IgD-negative memory B cell (primary cell): ENCODE measurements around the gene FGF10. TPM values are rescaled to one million over a fixed set of nuclear protein-coding genes. Genes with fewer than 3 reads are reported as not detected.

ENCODE experiments used
- H3K27ac Mint-ChIP-seq, 3 donors: one replicate each; pipeline ENCODE4 v1.8.0; 2020 to 2022; ENCODE audit warnings: mild to moderate bottlenecking in 3 of 3, mixed read lengths in 3 of 3, moderate library complexity in 1 of 3
- H3K27me3 Mint-ChIP-seq: one replicate; pipeline ENCODE4 v1.8.0; 2021; ENCODE audit warnings: mixed read lengths
- H3K36me3 Mint-ChIP-seq: one replicate; pipeline ENCODE4 v1.8.0; 2020; ENCODE audit warnings: mild to moderate bottlenecking, mixed read lengths
- H3K4me1 Mint-ChIP-seq, 3 donors: one replicate each; pipeline ENCODE4 v1.8.0; 2020 to 2022; ENCODE audit warnings: mixed read lengths in 3 of 3, mild to moderate bottlenecking in 1 of 3
- H3K4me3 Mint-ChIP-seq, 4 donors: one replicate each; pipeline ENCODE4 v1.8.0; 2020 to 2022; ENCODE audit warnings: mild to moderate bottlenecking in 4 of 4, mixed read lengths in 4 of 4, moderate library complexity in 3 of 4
- H3K9me3 Mint-ChIP-seq, 3 donors: one replicate each; pipeline ENCODE4 v1.8.0; 2020 to 2021; ENCODE audit warnings: mixed read lengths in 3 of 3, mild to moderate bottlenecking in 1 of 3
- polyA plus RNA-seq: library from polyadenylated mRNA; unstranded; fragments of 300-500 nt; fragmentation: Illumina TruSeq; gene quantifications from one replicate; pipeline ENCODE4 v1.2.3, GENCODE V29; 2021

Gene FGF10
- polyA plus RNA-seq, 1 donor from 2014 or later = not detected

GRCh38 chr5:44377057-44377456, 12.2 kb downstream of the FGF10 start:
- Mint-ChIP-seq H3K4me3 (no peak overlapping the region), H3K36me3 (no peaks in the 10 kb centered on the region), H3K9me3 (peaks cover 8 to 11% (median 11%) of the 10 kb centered on the region in 3 donors), H3K27me3 (no peaks in the 10 kb centered on the region), H3K27ac (no peak overlapping the region), H3K4me1 (no peaks in the 10 kb centered on the region)

- Mint-ChIP-seq H3K9me3 (peaks cover 0 to 10% (median 5%) of the 10 kb centered on the region in 3 donors), H3K27me3 (no peaks in the 10 kb centered on the region), H3K27ac (no peak overlapping the region), H3K4me1 (no peaks in the 10 kb centered on the region), H3K36me3 (no peaks in the 10 kb centered on the region), H3K4me3 (no peak overlapping the region)
Measured at GRCh38 chr5:44372028-44372427, 17.2 kb downstream of the FGF10 start.

- no peaks in the 10 kb centered on the region for H3K27me3 Mint-ChIP-seq
- no peak overlapping the region for H3K4me3 Mint-ChIP-seq
- H3K36me3 Mint-ChIP-seq = no peaks in the 10 kb centered on the region
- H3K9me3 Mint-ChIP-seq = peaks cover 0 to 10% (median 3%) of the 10 kb centered on the region in 3 donors
- H3K4me1 Mint-ChIP-seq = no peaks in the 10 kb centered on the region
- H3K27ac Mint-ChIP-seq = no peak overlapping the region
Measured at GRCh38 chr5:44367203-44367602, 22.0 kb downstream of the FGF10 start.

- H3K4me3 Mint-ChIP-seq = no peak overlapping the region
- H3K4me1 Mint-ChIP-seq = no peaks in the 10 kb centered on the region
- peaks cover 2 to 10% (median 2%) of the 10 kb centered on the region in 3 donors for H3K9me3 Mint-ChIP-seq
- H3K36me3 Mint-ChIP-seq = no peaks in the 10 kb centered on the region
- no peak overlapping the region for H3K27ac Mint-ChIP-seq
- H3K27me3 Mint-ChIP-seq = no peaks in the 10 kb centered on the region
Measured at GRCh38 chr5:44365345-44365744, 23.9 kb downstream of the FGF10 start.

- Mint-ChIP-seq H3K36me3 (no peaks in the 10 kb centered on the region), H3K4me1 (no peaks in the 10 kb centered on the region), H3K4me3 (no peak overlapping the region), H3K9me3 (peaks cover 2 to 13% (median 2%) of the 10 kb centered on the region in 3 donors), H3K27ac (no peak overlapping the region), H3K27me3 (no peaks in the 10 kb centered on the region)
Measured at GRCh38 chr5:44364097-44364496, 25.1 kb downstream of the FGF10 start.

- H3K9me3 Mint-ChIP-seq = peaks cover 2 to 17% (median 4%) of the 10 kb centered on the region in 3 donors
- no peak overlapping the region for H3K27ac Mint-ChIP-seq
- H3K4me1 Mint-ChIP-seq = no peaks in the 10 kb centered on the region
- H3K4me3 Mint-ChIP-seq = no peak overlapping the region
- no peaks in the 10 kb centered on the region for H3K36me3 Mint-ChIP-seq
- no peaks in the 10 kb centered on the region for H3K27me3 Mint-ChIP-seq
Measured at GRCh38 chr5:44361342-44362001, 27.7 kb downstream of the FGF10 start.

GRCh38 chr5:44360919-44361318, 28.3 kb downstream of the FGF10 start:
- H3K4me1 Mint-ChIP-seq = no peaks in the 10 kb centered on the region
- no peaks in the 10 kb centered on the region for H3K36me3 Mint-ChIP-seq
- no peak overlapping the region for H3K27ac Mint-ChIP-seq
- no peak overlapping the region for H3K4me3 Mint-ChIP-seq
- peaks cover 2 to 17% (median 4%) of the 10 kb centered on the region in 3 donors for H3K9me3 Mint-ChIP-seq
- no peaks in the 10 kb centered on the region for H3K27me3 Mint-ChIP-seq

GRCh38 chr5:44358421-44358820, 30.8 kb downstream of the FGF10 start:
- Mint-ChIP-seq H3K4me1 (no peaks in the 10 kb centered on the region), H3K9me3 (peaks cover 2 to 12% (median 2%) of the 10 kb centered on the region in 3 donors), H3K27me3 (no peaks in the 10 kb centered on the region), H3K27ac (no peak overlapping the region), H3K4me3 (no peak overlapping the region), H3K36me3 (no peaks in the 10 kb centered on the region)

- H3K27ac Mint-ChIP-seq = no peak overlapping the region
- no peaks in the 10 kb centered on the region for H3K36me3 Mint-ChIP-seq
- no peak overlapping the region for H3K4me3 Mint-ChIP-seq
- H3K4me1 Mint-ChIP-seq = no peaks in the 10 kb centered on the region
- H3K9me3 Mint-ChIP-seq = peaks cover 2 to 7% (median 3%) of the 10 kb centered on the region in 3 donors
- no peaks in the 10 kb centered on the region for H3K27me3 Mint-ChIP-seq
Measured at GRCh38 chr5:44356231-44356630, 33.0 kb downstream of the FGF10 start.

- Mint-ChIP-seq H3K27me3 (no peaks in the 10 kb centered on the region), H3K27ac (no peak overlapping the region), H3K36me3 (no peaks in the 10 kb centered on the region), H3K4me3 (no peak overlapping the region), H3K9me3 (peaks cover 0 to 11% (median 0%) of the 10 kb centered on the region in 3 donors), H3K4me1 (no peaks in the 10 kb centered on the region)
Measured at GRCh38 chr5:44345871-44346270, 43.3 kb downstream of the FGF10 start.

- no peak overlapping the region for H3K4me3 Mint-ChIP-seq
- no peaks in the 10 kb centered on the region for H3K4me1 Mint-ChIP-seq
- no peaks in the 10 kb centered on the region for H3K36me3 Mint-ChIP-seq
- peaks cover 0 to 4% (median 2%) of the 10 kb centered on the region in 3 donors for H3K9me3 Mint-ChIP-seq
- peaks cover 1% of the 10 kb centered on the region for H3K27me3 Mint-ChIP-seq
- no peak overlapping the region for H3K27ac Mint-ChIP-seq
Measured at GRCh38 chr5:44336708-44337107, 52.5 kb downstream of the FGF10 start.

- peaks cover 1% of the 10 kb centered on the region for H3K27me3 Mint-ChIP-seq
- H3K27ac Mint-ChIP-seq = no peak overlapping the region
- no peak overlapping the region for H3K4me3 Mint-ChIP-seq
- H3K4me1 Mint-ChIP-seq = no peaks in the 10 kb centered on the region
- H3K36me3 Mint-ChIP-seq = no peaks in the 10 kb centered on the region
- peaks cover 0 to 4% (median under 1%) of the 10 kb centered on the region in 3 donors for H3K9me3 Mint-ChIP-seq
Measured at GRCh38 chr5:44334622-44335021, 54.6 kb downstream of the FGF10 start.

GRCh38 chr5:44332285-44332971, 56.8 kb downstream of the FGF10 start:
- H3K4me1 Mint-ChIP-seq = no peaks in the 10 kb centered on the region

GRCh38 chr5:44331471-44332050, 57.7 kb downstream of the FGF10 start:
- no peaks in the 10 kb centered on the region for H3K36me3 Mint-ChIP-seq
- H3K4me3 Mint-ChIP-seq = no peak overlapping the region
- peaks cover 0 to 2% (median 0%) of the 10 kb centered on the region in 3 donors for H3K9me3 Mint-ChIP-seq
- H3K4me1 Mint-ChIP-seq = no peaks in the 10 kb centered on the region
- no peak overlapping the region for H3K27ac Mint-ChIP-seq
- peaks cover 1% of the 10 kb centered on the region for H3K27me3 Mint-ChIP-seq

More at GRCh38 chr5:44332285-44332971, 56.8 kb downstream of the FGF10 start:
- peaks cover 0 to 4% (median 0%) of the 10 kb centered on the region in 3 donors for H3K9me3 Mint-ChIP-seq
- peaks cover 1% of the 10 kb centered on the region for H3K27me3 Mint-ChIP-seq
- no peak overlapping the region for H3K4me3 Mint-ChIP-seq
- H3K27ac Mint-ChIP-seq = no peak overlapping the region
- no peaks in the 10 kb centered on the region for H3K36me3 Mint-ChIP-seq

GRCh38 chr5:44329716-44330115, 59.5 kb downstream of the FGF10 start:
- no peaks in the 10 kb centered on the region for H3K4me1 Mint-ChIP-seq
- H3K27me3 Mint-ChIP-seq = peaks cover 1% of the 10 kb centered on the region
- no peaks in the 10 kb centered on the region for H3K36me3 Mint-ChIP-seq
- no peaks in the 10 kb centered on the region for H3K9me3 Mint-ChIP-seq
- no peak overlapping the region for H3K4me3 Mint-ChIP-seq
- no peak overlapping the region for H3K27ac Mint-ChIP-seq
